GM21723 (cell line): ENCODE measurements around the gene ARHGEF4.
A peak's percentile ranks its signal among the peaks of the same experiment; 100 is the strongest.
"Not testable (repeated sequence)": the region's sequence is repeated elsewhere in the genome, so short reads cannot be mapped to it uniquely, and the experiment has no call there.

Experiments used
- ATAC-seq: cut with Tn5 transposase; IDR thresholded peaks from one replicate; pipeline ENCODE4 v1.9.1; 2021; ENCODE audit warnings: mild to moderate bottlenecking, moderate library complexity; ENCODE audit not compliant: unreplicated experiment

ARHGEF4 gene

DNA sequence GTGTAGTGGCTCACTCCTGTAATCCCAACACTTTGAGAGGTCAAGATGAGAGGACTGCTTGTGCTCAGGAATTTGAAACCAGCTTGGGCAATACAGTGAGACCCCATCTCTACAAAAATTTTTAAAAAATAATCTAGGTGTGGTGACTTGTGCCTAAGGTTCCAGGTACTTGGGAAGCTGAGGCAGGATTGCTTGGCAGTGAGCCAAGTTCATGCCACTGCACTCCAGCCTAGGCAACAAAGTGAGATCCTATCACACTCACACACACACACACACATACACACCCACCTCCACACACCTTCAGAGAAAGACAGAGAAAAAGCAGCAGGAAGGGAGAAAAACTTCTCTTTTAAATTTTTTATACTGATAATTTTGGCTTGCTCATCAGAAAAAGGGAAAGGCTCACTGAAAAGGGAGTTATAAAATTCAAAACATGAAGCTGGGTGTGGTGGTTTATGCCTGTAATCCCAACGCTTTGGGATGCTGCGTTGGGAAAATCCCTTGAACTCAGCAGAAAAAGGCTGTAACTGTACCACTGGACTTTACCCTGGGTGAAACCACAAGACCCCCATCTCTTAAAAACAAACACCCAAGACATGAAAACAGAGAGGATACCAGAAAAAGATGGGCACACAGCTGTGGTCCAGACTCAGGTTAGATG lies 230.9 kb downstream of the ARHGEF4 start:
- ATAC-seq: no peak

DNA sequence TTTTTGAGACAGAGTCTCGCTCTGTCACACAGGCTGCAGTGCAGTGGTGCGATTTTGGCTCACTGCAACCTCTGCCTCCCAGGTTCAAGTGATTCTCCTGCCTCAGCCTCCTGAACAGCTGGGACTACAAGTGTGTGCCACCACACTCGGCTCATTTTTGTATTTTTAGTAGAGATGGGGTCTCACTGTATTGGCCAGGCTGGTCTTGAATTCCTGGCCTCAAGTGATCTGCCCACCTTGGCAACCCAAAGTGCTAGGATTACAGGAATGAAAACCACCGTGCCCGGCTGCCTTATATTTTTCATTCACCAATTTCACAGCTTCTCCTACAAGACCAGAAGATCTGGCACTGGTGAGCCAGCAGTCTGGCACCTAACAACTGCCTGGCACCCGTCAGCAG lies 231.5 kb downstream of the ARHGEF4 start:
- not testable (repeated sequence) for ATAC-seq

- not testable (repeated sequence) for ATAC-seq
Measured at GRCh38 chr2:131075578-131075977, 238.9 kb downstream of the ARHGEF4 start.

GRCh38 chr2:131076707-131077106 lies 240.0 kb downstream of the ARHGEF4 start:
- no peak for ATAC-seq

- no peak for ATAC-seq
Measured at GRCh38 chr2:131077182-131077846, 240.6 kb downstream of the ARHGEF4 start.

- no peak for ATAC-seq
Measured at GRCh38 chr2:131077966-131078365, 241.3 kb downstream of the ARHGEF4 start.

- not testable (repeated sequence) for ATAC-seq
Measured at GRCh38 chr2:131079931-131080330, 243.2 kb downstream of the ARHGEF4 start.

DNA sequence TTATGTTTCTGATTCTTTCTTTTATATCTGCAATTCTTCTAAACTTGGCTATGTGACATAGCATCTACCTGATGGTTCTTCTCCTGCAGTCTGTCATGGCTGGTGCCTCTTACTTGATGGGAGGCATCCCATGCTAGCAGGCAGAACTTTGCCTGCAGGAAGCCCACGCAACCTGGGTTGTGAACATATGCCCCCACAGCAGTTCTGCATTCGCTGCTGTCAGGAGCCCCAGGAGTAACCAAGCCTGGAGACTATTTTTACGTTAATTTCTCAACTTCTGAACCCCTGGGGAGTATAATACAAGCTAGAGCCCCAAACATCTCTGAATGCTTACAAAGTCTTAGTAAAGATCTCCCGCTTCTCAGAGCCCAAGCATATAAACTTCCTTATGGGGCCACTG lies 244.5 kb downstream of the ARHGEF4 start:
- no peak for ATAC-seq

- no peak for ATAC-seq
Measured at GRCh38 chr2:131085646-131086045, 248.9 kb downstream of the ARHGEF4 start.

DNA sequence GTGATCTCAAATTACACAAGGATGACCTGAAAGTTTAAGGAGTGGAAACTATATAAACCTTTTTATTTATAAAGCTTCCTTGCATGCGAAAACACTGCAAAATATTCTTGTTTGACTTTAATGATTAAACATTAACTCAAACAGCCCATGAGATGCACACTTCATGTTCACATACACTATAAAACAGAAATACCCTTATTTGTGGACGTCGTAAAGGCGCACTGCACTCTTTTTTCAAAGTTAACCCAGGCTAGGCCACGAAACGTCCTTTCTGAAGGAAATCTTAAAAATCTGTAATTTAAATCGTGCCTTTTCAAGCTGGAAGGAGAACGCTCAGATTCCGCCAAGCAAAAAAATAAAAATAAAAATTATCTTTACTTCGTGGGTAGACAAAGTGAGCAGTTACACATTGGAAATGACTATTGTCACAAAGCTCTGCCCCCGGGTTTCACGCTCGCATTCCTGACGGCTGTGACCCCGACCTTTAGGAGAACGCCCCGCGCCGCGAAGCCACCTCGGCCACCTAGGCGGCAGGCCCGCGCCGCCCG lies 255.8 kb downstream of the ARHGEF4 start:
- ATAC-seq: no peak

- ATAC-seq: peak; percentile 86
Measured at GRCh38 chr2:131093006-131093695, 256.4 kb downstream of the ARHGEF4 start, which contains the start of gene FAM168B. Gene FAM168B, minus strand, starts transcription at chr2:131093460. Its CDS starts 10,814 bp downstream, at chr2:131082646.

- ATAC-seq: peak; percentile 79
Measured at GRCh38 chr2:131093696-131094462, 257.2 kb downstream of the ARHGEF4 start.

GRCh38 chr2:131094463-131095281 lies 258.0 kb downstream of the ARHGEF4 start:
- no peak for ATAC-seq
